Measurements from ENCODE around the gene C2orf42. TPM values are rescaled to one million over a fixed set of nuclear protein-coding genes. Genes with fewer than 3 reads are reported as not detected.
"Not testable (repeated sequence)": the region's sequence is repeated elsewhere in the genome, so short reads cannot be mapped to it uniquely, and the experiment has no call there.

C2orf42 gene
- polyA plus RNA-seq, 1 donor = 7.5 TPM

GRCh38 chr2:70102323-70102905, 88.4 kb downstream of the C2orf42 start:
- not testable (repeated sequence) for DNase-seq

GRCh38 chr2:70101686-70102085, 89.1 kb downstream of the C2orf42 start:
- not testable (repeated sequence) for DNase-seq

GRCh38 chr2:70101174-70101573, 89.6 kb downstream of the C2orf42 start:
- no peak for DNase-seq

Other genes with a start within 250 kb of the C2orf42 start
- gene ASPRV1, start 229.4 kb downstream of the C2orf42 start, polyA plus RNA-seq (ENCODE audit: insufficient read length) = 3.4 TPM
- gene PCBP1, start 103.5 kb downstream of the C2orf42 start, polyA plus RNA-seq (ENCODE audit: insufficient read length) = 290 TPM
- 181 TPM for gene TIA1, start 57.6 kb upstream of the C2orf42 start, polyA plus RNA-seq (ENCODE audit: insufficient read length)
- 32.0 TPM for gene PCYOX1, start 67.1 kb upstream of the C2orf42 start, polyA plus RNA-seq (ENCODE audit: insufficient read length)
- gene SNRPG, start 102.7 kb upstream of the C2orf42 start, polyA plus RNA-seq (ENCODE audit: insufficient read length) = 51.9 TPM
- gene FAM136A, start 111.0 kb upstream of the C2orf42 start, polyA plus RNA-seq (ENCODE audit: insufficient read length) = 36.9 TPM